SK-N-SH (cell line): ENCODE data around the gene KRT14.
"Not testable (repeated sequence)": the region's sequence is repeated elsewhere in the genome, so short reads cannot be mapped to it uniquely, and the experiment has no call there.

Source experiments
- CTCF ChIP-seq: fragments of 200-600 bp; sonication (generic); IDR thresholded peaks from 2 replicates; pipeline ENCODE4 v1.6.1; 2017; ENCODE audit warnings: antibody characterized with exemption, mild to moderate bottlenecking, moderate library complexity
- MAX ChIP-seq: IDR thresholded peaks from 2 replicates; pipeline ENCODE4 v1.4.0; 2012; ENCODE audit warnings: low read depth

GRCh38 chr17:41614767-41615166 is 28.1 kb upstream of the KRT14 start:
- not testable (repeated sequence) for TF ChIP-seq CTCF, MAX
